C4-2B (cell line): Measurements from ENCODE around the gene HNRNPCL1.
"Not testable (repeated sequence)": the region's sequence is repeated elsewhere in the genome, so short reads cannot be mapped to it uniquely, and the experiment has no call there.

Source experiments
- ZFX ChIP-seq: fragments of 450-650 bp; IDR thresholded peaks from 2 replicates; pipeline ENCODE4 v1.6.1; 2017
- TF ChIP-seq, protein P1 (sequence below): fragments of 450-650 bp; conservative IDR thresholded peaks from 2 replicates; pipeline ENCODE4 v1.5.1; 2017; ENCODE audit warnings: mild to moderate bottlenecking

DNA sequence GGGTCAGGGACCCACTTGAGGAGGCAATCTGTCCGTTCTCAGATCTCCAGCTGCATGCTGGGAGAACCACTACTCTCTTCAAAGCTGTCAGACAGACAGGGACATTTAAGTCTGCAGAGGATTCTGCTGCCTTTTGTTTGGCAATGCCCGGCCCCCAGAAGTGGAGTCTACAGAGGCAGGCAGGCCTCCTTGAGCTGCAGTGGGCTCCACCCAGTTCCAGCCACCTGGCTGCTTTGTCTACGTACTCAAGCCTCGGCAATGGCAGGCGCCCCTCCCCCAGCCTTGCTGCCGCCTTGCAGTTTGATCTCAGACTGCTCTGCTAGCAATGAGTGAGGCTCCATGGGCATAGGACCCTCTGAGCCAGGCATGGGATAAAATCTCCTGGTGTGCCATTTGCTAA is 29.5 kb downstream of the HNRNPCL1 start:
- TF ChIP-seq, protein P1, sequence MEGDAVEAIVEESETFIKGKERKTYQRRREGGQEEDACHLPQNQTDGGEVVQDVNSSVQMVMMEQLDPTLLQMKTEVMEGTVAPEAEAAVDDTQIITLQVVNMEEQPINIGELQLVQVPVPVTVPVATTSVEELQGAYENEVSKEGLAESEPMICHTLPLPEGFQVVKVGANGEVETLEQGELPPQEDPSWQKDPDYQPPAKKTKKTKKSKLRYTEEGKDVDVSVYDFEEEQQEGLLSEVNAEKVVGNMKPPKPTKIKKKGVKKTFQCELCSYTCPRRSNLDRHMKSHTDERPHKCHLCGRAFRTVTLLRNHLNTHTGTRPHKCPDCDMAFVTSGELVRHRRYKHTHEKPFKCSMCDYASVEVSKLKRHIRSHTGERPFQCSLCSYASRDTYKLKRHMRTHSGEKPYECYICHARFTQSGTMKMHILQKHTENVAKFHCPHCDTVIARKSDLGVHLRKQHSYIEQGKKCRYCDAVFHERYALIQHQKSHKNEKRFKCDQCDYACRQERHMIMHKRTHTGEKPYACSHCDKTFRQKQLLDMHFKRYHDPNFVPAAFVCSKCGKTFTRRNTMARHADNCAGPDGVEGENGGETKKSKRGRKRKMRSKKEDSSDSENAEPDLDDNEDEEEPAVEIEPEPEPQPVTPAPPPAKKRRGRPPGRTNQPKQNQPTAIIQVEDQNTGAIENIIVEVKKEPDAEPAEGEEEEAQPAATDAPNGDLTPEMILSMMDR: not testable (repeated sequence)
- not testable (repeated sequence) for TF ChIP-seq ZFX
